HT1080 (cell line): Measurements from ENCODE around the gene TGM3. TPM values are rescaled to one million over a fixed set of nuclear protein-coding genes. Genes with fewer than 3 reads are reported as not detected.

ENCODE experiments used
- DNase-seq: peaks from one replicate; pipeline ENCODE4 v3.0.0-alpha.2; 2015; ENCODE audit warnings: low read depth
- total RNA-seq: library from RNA; depleted of rRNA; stranded (reverse); fragments of >200 nt; shearing (Covaris generic); gene quantifications from 2 replicates; pipeline ENCODE4 v1.2.3, GENCODE V29; 2014

The TGM3 gene
- total RNA-seq, 1 experiment from 2014 or later: not detected

GRCh38 chr20:2305479-2305878 is 9.7 kb downstream of the TGM3 start:
- no peak for DNase-seq

- no peak for DNase-seq
Observed at GRCh38 chr20:2305946-2306345, 10.1 kb downstream of the TGM3 start.

GRCh38 chr20:2307136-2307535 is 11.3 kb downstream of the TGM3 start:
- DNase-seq: no peak

- no peak for DNase-seq
Observed at GRCh38 chr20:2311329-2311728, 15.5 kb downstream of the TGM3 start.

- no peak for DNase-seq
Observed at GRCh38 chr20:2312876-2313275, 17.1 kb downstream of the TGM3 start.

GRCh38 chr20:2313316-2313715 is 17.5 kb downstream of the TGM3 start:
- no peak for DNase-seq

GRCh38 chr20:2314759-2315439 is 19.1 kb downstream of the TGM3 start:
- peak; percentile 92 for DNase-seq

GRCh38 chr20:2315440-2315778 is 19.6 kb downstream of the TGM3 start:
- DNase-seq: no peak

GRCh38 chr20:2316847-2317495 is 21.2 kb downstream of the TGM3 start:
- DNase-seq: no peak

- no peak for DNase-seq
Observed at GRCh38 chr20:2320813-2321658, 25.2 kb downstream of the TGM3 start.

- DNase-seq: no peak
Observed at GRCh38 chr20:2323051-2323450, 27.2 kb downstream of the TGM3 start.

- DNase-seq: no peak
Observed at GRCh38 chr20:2326046-2326445, 30.2 kb downstream of the TGM3 start.

GRCh38 chr20:2327620-2328555 is 32.1 kb downstream of the TGM3 start:
- DNase-seq: no peak

GRCh38 chr20:2329286-2329685 is 33.5 kb downstream of the TGM3 start:
- DNase-seq: no peak

- DNase-seq: no peak
Observed at GRCh38 chr20:2330090-2330695, 34.4 kb downstream of the TGM3 start.

GRCh38 chr20:2331106-2331505 is 35.3 kb downstream of the TGM3 start:
- no peak for DNase-seq

- no peak for DNase-seq
Observed at GRCh38 chr20:2331901-2332565, 36.2 kb downstream of the TGM3 start.

GRCh38 chr20:2332711-2333110 is 36.9 kb downstream of the TGM3 start:
- DNase-seq: no peak

GRCh38 chr20:2333821-2334220 is 38.0 kb downstream of the TGM3 start:
- no peak for DNase-seq
